ENCODE measurements around the gene KCNG4. TPM values are rescaled to one million over a fixed set of nuclear protein-coding genes. Genes with fewer than 3 reads are reported as not detected.

KCNG4 gene
- polyA plus RNA-seq, 3 donors = not detected

GRCh38 chr16:84184775-84185174, 55.0 kb downstream of the KCNG4 start:
- Mint-ChIP-seq H3K36me3 (peaks cover 50 to 56% of the 10 kb centered on the region in 2 donors), H3K4me3 (no peak overlapping the region), H3K27ac (peak overlapping the region in 4 of 7 donors; percentile 2 to 77 (median 16)), H3K27me3 (ENCODE audit: low read depth in 3 of 3) (peaks cover 0 to 1% (median 0%) of the 10 kb centered on the region in 3 donors), H3K4me1 (peaks cover 13% of the 10 kb centered on the region), H3K9me3 (no peaks in the 10 kb centered on the region)
- peaks cover 51 to 55% of the 10 kb centered on the region in 2 donors for H3K36me3 ChIP-seq (replicated peaks in 1 of 2; ENCODE audit: control insufficient read depth in 1 of 2, insufficient read depth in 2 of 2, low read length in 2 of 2)
- no peaks in the 10 kb centered on the region for H3K9me3 ChIP-seq (replicated peaks in 1 of 2; ENCODE audit: control insufficient read depth in 1 of 2, insufficient read depth in 1 of 2, low read length in 2 of 2)
- H2AFZ ChIP-seq (ENCODE audit: insufficient read depth, low read depth, low read length, poor library complexity, severe bottlenecking) = no peak overlapping the region
- no peaks in the 10 kb centered on the region for H3K27me3 ChIP-seq (ENCODE audit: control insufficient read depth in 2 of 2, insufficient read depth in 2 of 2, low read length in 2 of 2)
- no peak overlapping the region for H3K27ac ChIP-seq (ENCODE audit: low read depth in 1 of 2, low read length in 2 of 2)
- no peak overlapping the region for H3K4me3 ChIP-seq (replicated peaks in 1 of 3; ENCODE audit: low read depth in 2 of 3, low read length in 3 of 3)
- 93% methylated on average over 10 of the region's 10 CpGs for WGBS (ENCODE audit: insufficient coverage)
- peaks cover 32% of the 10 kb centered on the region for H3K79me2 ChIP-seq (ENCODE audit: insufficient read depth, low read length)
- H3K4me2 ChIP-seq (replicated peaks; ENCODE audit: extremely low read depth, low read length, poor library complexity, severe bottlenecking) = no peak overlapping the region
- DNase-seq = no peak
- H3K4me1 ChIP-seq (ENCODE audit: control insufficient read depth in 1 of 2, insufficient read depth in 2 of 2, low read length in 2 of 2) = peaks cover 7 to 11% of the 10 kb centered on the region in 2 donors
- intact Hi-C loops (cut with micrococcal nuclease) = loop anchor here (5.0 kb wide), 5 partner anchors 37 to 217 kb away; partner anchors contain the start of genes DNAAF1 (in 1 of the 2), HSDL1 (in 1 of the 2) and NECAB2 (in 1 of the 2)
- TF ChIP-seq, protein P1, sequence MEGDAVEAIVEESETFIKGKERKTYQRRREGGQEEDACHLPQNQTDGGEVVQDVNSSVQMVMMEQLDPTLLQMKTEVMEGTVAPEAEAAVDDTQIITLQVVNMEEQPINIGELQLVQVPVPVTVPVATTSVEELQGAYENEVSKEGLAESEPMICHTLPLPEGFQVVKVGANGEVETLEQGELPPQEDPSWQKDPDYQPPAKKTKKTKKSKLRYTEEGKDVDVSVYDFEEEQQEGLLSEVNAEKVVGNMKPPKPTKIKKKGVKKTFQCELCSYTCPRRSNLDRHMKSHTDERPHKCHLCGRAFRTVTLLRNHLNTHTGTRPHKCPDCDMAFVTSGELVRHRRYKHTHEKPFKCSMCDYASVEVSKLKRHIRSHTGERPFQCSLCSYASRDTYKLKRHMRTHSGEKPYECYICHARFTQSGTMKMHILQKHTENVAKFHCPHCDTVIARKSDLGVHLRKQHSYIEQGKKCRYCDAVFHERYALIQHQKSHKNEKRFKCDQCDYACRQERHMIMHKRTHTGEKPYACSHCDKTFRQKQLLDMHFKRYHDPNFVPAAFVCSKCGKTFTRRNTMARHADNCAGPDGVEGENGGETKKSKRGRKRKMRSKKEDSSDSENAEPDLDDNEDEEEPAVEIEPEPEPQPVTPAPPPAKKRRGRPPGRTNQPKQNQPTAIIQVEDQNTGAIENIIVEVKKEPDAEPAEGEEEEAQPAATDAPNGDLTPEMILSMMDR (IDR thresholded peaks at IDR 0.05) = no peak
- H3K9ac ChIP-seq (ENCODE audit: insufficient read depth, low read length, poor library complexity, severe bottlenecking) = no peak overlapping the region
- H4K20me1 ChIP-seq (ENCODE audit: insufficient read depth, low read length) = peaks cover 5% of the 10 kb centered on the region

GRCh38 chr16:84183911-84184591, 55.8 kb downstream of the KCNG4 start:
- WGBS (ENCODE audit: insufficient coverage) = 98% methylated on average over 11 of the region's 11 CpGs
- Mint-ChIP-seq H3K4me3 (no peak overlapping the region), H3K9me3 (no peaks in the 10 kb centered on the region), H3K36me3 (peaks cover 53 to 62% of the 10 kb centered on the region in 2 donors), H3K4me1 (peaks cover 13% of the 10 kb centered on the region), H3K27me3 (ENCODE audit: low read depth in 3 of 3) (peaks cover 0 to 1% (median 0%) of the 10 kb centered on the region in 3 donors), H3K27ac (peak overlapping the region in 5 of 7 donors; percentile 36 to 77 (median 55))
- no peak overlapping the region for H3K4me3 ChIP-seq (replicated peaks in 1 of 3; ENCODE audit: low read depth in 2 of 3, low read length in 3 of 3)
- no peaks in the 10 kb centered on the region for H3K27me3 ChIP-seq (ENCODE audit: control insufficient read depth in 2 of 2, insufficient read depth in 2 of 2, low read length in 2 of 2)
- H2AFZ ChIP-seq (ENCODE audit: insufficient read depth, low read depth, low read length, poor library complexity, severe bottlenecking) = no peak overlapping the region
- no peak overlapping the region for H3K4me2 ChIP-seq (replicated peaks; ENCODE audit: extremely low read depth, low read length, poor library complexity, severe bottlenecking)
- DNase-seq = no peak
- no peak overlapping the region for H3K27ac ChIP-seq (ENCODE audit: low read depth in 1 of 2, low read length in 2 of 2)
- H3K9me3 ChIP-seq (replicated peaks in 1 of 2; ENCODE audit: control insufficient read depth in 1 of 2, insufficient read depth in 1 of 2, low read length in 2 of 2) = no peaks in the 10 kb centered on the region
- H3K9ac ChIP-seq (ENCODE audit: insufficient read depth, low read length, poor library complexity, severe bottlenecking) = no peak overlapping the region
- TF ChIP-seq, protein P1 (IDR thresholded peaks at IDR 0.05) = no peak
- H3K79me2 ChIP-seq (ENCODE audit: insufficient read depth, low read length) = peaks cover 32% of the 10 kb centered on the region
- intact Hi-C loops (cut with micrococcal nuclease) = loop anchor here in 1 of 2 donors (5.0 kb wide), 2 partner anchors 37 to 117 kb away; partner anchors contain the start of genes DNAAF1 and HSDL1
- H3K36me3 ChIP-seq (replicated peaks in 1 of 2; ENCODE audit: control insufficient read depth in 1 of 2, insufficient read depth in 2 of 2, low read length in 2 of 2) = peaks cover 58 to 62% of the 10 kb centered on the region in 2 donors
- peaks cover 5% of the 10 kb centered on the region for H4K20me1 ChIP-seq (ENCODE audit: insufficient read depth, low read length)
- H3K4me1 ChIP-seq (ENCODE audit: control insufficient read depth in 1 of 2, insufficient read depth in 2 of 2, low read length in 2 of 2) = peaks cover 7 to 11% of the 10 kb centered on the region in 2 donors
